Neural crest cell (in vitro differentiated cells): ENCODE results near the gene EGR4. TPM values are rescaled to one million over a fixed set of nuclear protein-coding genes. Genes with fewer than 3 reads are reported as not detected.

Experiments used
- DNase-seq: peaks from one replicate; pipeline ENCODE4 v3.0.0; 2021; ENCODE audit warnings: low read depth, mixed read lengths, low spot score
- H3K27ac Mint-ChIP-seq: one replicate; pipeline ENCODE4 v1.8.0; 2021; ENCODE audit warnings: mild to moderate bottlenecking, mixed read lengths; ENCODE audit not compliant: unreplicated experiment
- H3K27me3 Mint-ChIP-seq: 2 replicates; pipeline ENCODE4 v1.8.0; 2021; ENCODE audit warnings: low read depth, mild to moderate bottlenecking, mixed read lengths
- H3K36me3 Mint-ChIP-seq: 2 replicates; pipeline ENCODE4 v1.8.0; 2021; ENCODE audit warnings: low read depth, mild to moderate bottlenecking, mixed read lengths
- H3K4me1 Mint-ChIP-seq: 2 replicates; pipeline ENCODE4 v1.8.0; 2021; ENCODE audit warnings: mixed read lengths
- H3K4me3 Mint-ChIP-seq: one replicate; pipeline ENCODE4 v1.8.0; 2021; ENCODE audit warnings: mild to moderate bottlenecking, mixed read lengths
- H3K9me3 Mint-ChIP-seq: 2 replicates; pipeline ENCODE4 v1.8.0; 2021; ENCODE audit warnings: mixed read lengths
- total RNA-seq: library from RNA; stranded (reverse); gene quantifications from 2 replicates; pipeline ENCODE4 v1.2.1, GENCODE V29; 2021
- TF ChIP-seq, protein P1 (sequence below): fragments of 200-600 bp; sonication (generic); conservative IDR thresholded peaks from 2 replicates; pipeline ENCODE4 v1.5.0; 2021; ENCODE audit warnings: antibody characterized with exemption, mild to moderate bottlenecking

EGR4 gene
- total RNA-seq, 1 donor from 2014 or later = not detected

DNA sequence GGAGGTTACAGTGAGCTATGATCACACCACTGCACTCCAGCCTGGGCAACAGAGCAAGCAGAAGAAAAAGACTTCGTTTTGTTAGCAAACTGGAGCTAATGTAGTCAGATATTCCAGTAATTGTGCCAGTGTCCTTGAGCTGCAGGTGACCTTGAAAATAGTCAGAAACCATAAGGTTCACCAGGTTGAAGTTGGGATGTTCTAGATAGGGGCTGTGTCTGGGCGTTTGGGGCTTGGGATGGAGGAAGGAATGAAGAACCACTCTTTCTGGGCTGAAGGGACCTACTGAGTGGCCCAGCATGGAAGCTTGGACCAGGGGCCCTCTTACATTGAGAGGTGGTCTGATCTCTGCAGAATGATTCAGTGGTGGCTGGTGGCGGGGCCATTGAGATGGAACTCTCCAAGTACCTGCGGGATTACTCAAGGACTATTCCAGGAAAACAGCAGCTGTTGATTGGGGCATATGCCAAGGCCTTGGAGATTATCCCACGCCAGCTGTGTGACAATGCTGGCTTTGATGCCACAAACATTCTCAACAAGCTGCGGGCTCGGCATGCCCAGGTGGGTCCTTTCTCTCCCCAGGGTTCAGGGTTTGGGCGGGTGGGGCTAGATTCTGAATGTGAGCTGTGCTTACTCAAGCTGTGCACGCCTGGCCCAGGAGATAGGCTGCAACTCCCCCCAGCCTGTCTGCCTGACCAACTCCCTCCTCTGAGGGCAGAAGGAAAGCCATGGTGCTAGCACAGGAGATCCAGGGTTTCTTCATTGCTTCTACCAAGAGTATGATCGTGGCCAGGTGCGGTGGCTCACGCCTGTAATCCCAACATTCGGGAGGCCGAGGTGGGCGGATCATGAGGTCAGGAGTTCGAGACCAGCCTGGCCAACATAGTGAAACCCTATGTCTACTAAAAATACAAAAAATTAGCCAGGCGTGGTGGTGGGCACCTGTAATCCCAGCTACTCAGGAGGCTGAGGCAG lies 42.2 kb downstream of the EGR4 start:
- TF ChIP-seq, protein P1, sequence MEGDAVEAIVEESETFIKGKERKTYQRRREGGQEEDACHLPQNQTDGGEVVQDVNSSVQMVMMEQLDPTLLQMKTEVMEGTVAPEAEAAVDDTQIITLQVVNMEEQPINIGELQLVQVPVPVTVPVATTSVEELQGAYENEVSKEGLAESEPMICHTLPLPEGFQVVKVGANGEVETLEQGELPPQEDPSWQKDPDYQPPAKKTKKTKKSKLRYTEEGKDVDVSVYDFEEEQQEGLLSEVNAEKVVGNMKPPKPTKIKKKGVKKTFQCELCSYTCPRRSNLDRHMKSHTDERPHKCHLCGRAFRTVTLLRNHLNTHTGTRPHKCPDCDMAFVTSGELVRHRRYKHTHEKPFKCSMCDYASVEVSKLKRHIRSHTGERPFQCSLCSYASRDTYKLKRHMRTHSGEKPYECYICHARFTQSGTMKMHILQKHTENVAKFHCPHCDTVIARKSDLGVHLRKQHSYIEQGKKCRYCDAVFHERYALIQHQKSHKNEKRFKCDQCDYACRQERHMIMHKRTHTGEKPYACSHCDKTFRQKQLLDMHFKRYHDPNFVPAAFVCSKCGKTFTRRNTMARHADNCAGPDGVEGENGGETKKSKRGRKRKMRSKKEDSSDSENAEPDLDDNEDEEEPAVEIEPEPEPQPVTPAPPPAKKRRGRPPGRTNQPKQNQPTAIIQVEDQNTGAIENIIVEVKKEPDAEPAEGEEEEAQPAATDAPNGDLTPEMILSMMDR = no peak
- Mint-ChIP-seq H3K27me3 (no peaks in the 10 kb centered on the region), H3K36me3 (peaks cover 13% of the 10 kb centered on the region)

DNA sequence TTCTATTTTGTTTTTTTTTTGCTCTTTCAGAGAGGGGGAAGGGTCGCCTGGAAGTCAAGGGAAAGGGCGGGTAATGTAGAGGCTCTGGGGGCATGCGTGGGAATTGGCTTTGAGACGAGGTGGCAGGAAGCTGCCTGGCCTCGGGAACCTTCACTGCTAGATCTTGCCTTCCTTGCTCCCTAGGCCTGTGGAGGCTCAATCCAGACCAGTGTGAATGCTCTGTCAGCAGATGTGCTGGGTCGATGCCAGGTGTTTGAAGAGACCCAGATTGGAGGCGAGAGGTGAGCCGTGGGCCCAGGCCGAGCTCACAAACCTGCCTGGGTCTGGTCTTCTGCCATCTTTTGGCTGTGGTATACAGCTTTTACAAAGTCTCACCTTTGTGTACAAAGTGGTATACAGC lies 43.7 kb downstream of the EGR4 start:
- Mint-ChIP-seq H3K4me3 (no peak overlapping the region), H3K36me3 (peaks cover 14% of the 10 kb centered on the region), H3K27me3 (no peaks in the 10 kb centered on the region), H3K27ac (no peak overlapping the region), H3K9me3 (no peaks in the 10 kb centered on the region), H3K4me1 (no peaks in the 10 kb centered on the region)
- no peak for DNase-seq
- TF ChIP-seq, protein P1 = no peak

More for the DNA sequence above, 42.2 kb downstream of the EGR4 start:
- Mint-ChIP-seq H3K4me1 (no peaks in the 10 kb centered on the region), H3K9me3 (no peaks in the 10 kb centered on the region), H3K4me3 (no peak overlapping the region), H3K27ac (no peak overlapping the region)
- DNase-seq = no peak

- H3K9me3 Mint-ChIP-seq = no peaks in the 10 kb centered on the region
- no peak for DNase-seq
- TF ChIP-seq, protein P1 = no peak
- H3K27ac Mint-ChIP-seq = no peak overlapping the region
- H3K36me3 Mint-ChIP-seq = peaks cover 16% of the 10 kb centered on the region
- no peak overlapping the region for H3K4me3 Mint-ChIP-seq
- no peaks in the 10 kb centered on the region for H3K4me1 Mint-ChIP-seq
- no peaks in the 10 kb centered on the region for H3K27me3 Mint-ChIP-seq
Measured at GRCh38 chr2:73246850-73247249, 46.5 kb downstream of the EGR4 start.

DNA sequence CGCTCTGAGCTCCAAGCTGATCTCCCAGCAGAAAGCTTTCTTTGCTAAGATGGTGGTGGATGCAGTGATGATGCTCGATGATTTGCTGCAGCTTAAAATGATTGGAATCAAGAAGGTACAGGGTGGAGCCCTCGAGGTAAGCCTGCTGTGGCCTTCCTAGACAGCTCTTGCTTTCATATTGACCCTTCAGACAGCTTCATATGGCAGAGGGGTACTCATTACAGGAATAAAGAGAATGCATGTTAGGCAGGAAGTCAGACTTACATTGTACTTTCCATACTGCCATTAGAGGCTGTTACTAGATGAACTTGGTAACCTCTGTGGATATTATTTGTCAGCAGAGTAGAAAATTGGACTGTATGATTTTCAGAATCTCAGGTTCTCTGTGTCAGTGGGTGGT lies 48.8 kb downstream of the EGR4 start:
- no peaks in the 10 kb centered on the region for H3K27me3 Mint-ChIP-seq
- DNase-seq = no peak
- TF ChIP-seq, protein P1 = no peak
- H3K4me1 Mint-ChIP-seq = no peaks in the 10 kb centered on the region
- no peaks in the 10 kb centered on the region for H3K9me3 Mint-ChIP-seq
- H3K27ac Mint-ChIP-seq = no peak overlapping the region
- no peak overlapping the region for H3K4me3 Mint-ChIP-seq
- peaks cover 15% of the 10 kb centered on the region for H3K36me3 Mint-ChIP-seq

DNA sequence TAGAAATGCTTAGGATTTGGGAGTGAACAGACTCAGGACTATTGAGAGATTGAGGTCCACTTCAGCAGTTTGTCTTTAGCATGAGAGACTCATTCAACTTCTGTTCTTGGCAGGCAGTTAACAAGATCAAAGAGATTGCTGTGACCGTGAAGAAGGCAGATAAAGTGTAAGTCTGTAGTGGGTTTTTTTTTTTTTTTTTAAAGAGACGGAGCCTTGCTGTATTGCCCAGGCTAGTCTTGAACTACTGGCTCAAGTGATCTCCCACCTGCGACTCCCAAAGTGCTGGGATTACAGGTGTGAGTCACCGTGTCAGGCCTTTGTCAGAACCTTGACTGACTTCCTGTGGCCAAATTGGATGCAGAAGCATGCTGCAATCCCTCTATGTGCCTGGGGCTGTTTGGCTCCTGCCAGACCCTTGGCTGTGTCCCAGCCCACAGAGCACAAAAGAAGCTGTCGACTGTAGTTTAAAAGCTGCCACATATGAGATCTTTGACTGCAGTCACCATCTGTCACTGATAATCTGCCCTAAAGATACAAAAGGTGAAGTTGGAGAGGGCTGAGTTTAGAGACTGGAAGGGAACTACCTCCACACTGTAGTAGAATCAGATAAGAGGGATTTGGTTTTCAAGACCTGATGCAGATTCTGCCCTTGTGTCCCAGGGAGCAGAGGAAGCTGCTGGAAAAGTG lies 49.3 kb downstream of the EGR4 start:
- no peak overlapping the region for H3K4me3 Mint-ChIP-seq
- no peak overlapping the region for H3K27ac Mint-ChIP-seq
- H3K36me3 Mint-ChIP-seq = peaks cover 12% of the 10 kb centered on the region
- TF ChIP-seq, protein P1 = no peak
- no peak for DNase-seq
- H3K27me3 Mint-ChIP-seq = no peaks in the 10 kb centered on the region
- H3K9me3 Mint-ChIP-seq = no peaks in the 10 kb centered on the region
- H3K4me1 Mint-ChIP-seq = no peaks in the 10 kb centered on the region

Other genes starting within 250 kb of the EGR4 start
- 21.8 and 23.3 TPM in 2 replicates for gene SFXN5, start 221.8 kb downstream of the EGR4 start, total RNA-seq
- gene RAB11FIP5, start 180.6 kb downstream of the EGR4 start, total RNA-seq = 6.7 and 10.1 TPM in 2 replicates
- not detected in 2 replicates for gene NOTO, start 91.0 kb downstream of the EGR4 start, total RNA-seq
- 33.7 and 33.9 TPM in 2 replicates for gene SMYD5, start 79.3 kb downstream of the EGR4 start, total RNA-seq
- gene PRADC1, start 60.3 kb downstream of the EGR4 start, total RNA-seq = 11.4 and 11.7 TPM in 2 replicates
- 446 and 460 TPM in 2 replicates for gene CCT7, start 59.2 kb downstream of the EGR4 start, total RNA-seq
- gene FBXO41, start 9.1 kb downstream of the EGR4 start, total RNA-seq = 3.7 and 4.5 TPM in 2 replicates
- 48.1 and 55.6 TPM in 2 replicates for gene ALMS1, start 92.3 kb upstream of the EGR4 start, total RNA-seq